OCI-LY1 (cell line): ENCODE data around the gene ABCG2.
A peak's percentile ranks its signal among the peaks of the same experiment; 100 is the strongest.

Experiments
- CTCF ChIP-seq: fragments of 200-600 bp; sonication (generic), shearing (Covaris generic); IDR thresholded peaks from 2 replicates; pipeline ENCODE4 v1.5.1; 2017; ENCODE audit warnings: mild to moderate bottlenecking, antibody characterized with exemption, low read length, moderate library complexity, mixed read lengths
- EZH2 ChIP-seq: fragments of 200-600 bp; sonication (generic), shearing (Covaris generic); IDR thresholded peaks from 2 replicates; pipeline ENCODE4 v1.8.0; 2017; ENCODE audit warnings: borderline replicate concordance, mixed run types, mild to moderate bottlenecking, antibody characterized with exemption, low read length, moderate library complexity, mixed read lengths

- TF ChIP-seq CTCF (peak; percentile 41; the same call in 1 of the 2 replicates), EZH2 (no peak)
Measured at GRCh38 chr4:88054901-88055300, 103.5 kb downstream of the ABCG2 start.
